GM13976 (cell line): ENCODE measurements around the gene TSHZ2.

Experiments
- DNase-seq: peaks from one replicate; pipeline ENCODE4 v3.0.0; 2012; ENCODE audit warnings: low spot score
- CTCF ChIP-seq: IDR thresholded peaks from 2 replicates; pipeline ENCODE4 v1.5.1; 2012; ENCODE audit warnings: borderline replicate concordance, mild to moderate bottlenecking; ENCODE audit not compliant: insufficient read depth; ENCODE audit errors: extremely low read depth, missing control alignments, control extremely low read depth
- in situ Hi-C: fragments of 300-500 bp; cut with MboI; formaldehyde crosslinking; loops from one replicate; pipeline ENCODE4 v1.12.0; 2022; ENCODE audit warnings: low sequenced_read_pairs, mixed read lengths, inconsistent platforms; ENCODE audit not compliant: unreplicated experiment

TSHZ2 gene

GRCh38 chr20:53260591-53260990 lies 288.4 kb downstream of the TSHZ2 start:
- in situ Hi-C loops: no loop called here
- DNase-seq: no peak
- TF ChIP-seq CTCF: no peak

- in situ Hi-C loops: no loop called here
- no peak for TF ChIP-seq CTCF
- no peak for DNase-seq
Measured at GRCh38 chr20:53262365-53262764, 290.2 kb downstream of the TSHZ2 start.

GRCh38 chr20:53263554-53264438 lies 291.6 kb downstream of the TSHZ2 start:
- in situ Hi-C loops: no loop called here
- TF ChIP-seq CTCF: no peak
- no peak for DNase-seq

GRCh38 chr20:53264604-53265003 lies 292.4 kb downstream of the TSHZ2 start:
- no peak for TF ChIP-seq CTCF
- in situ Hi-C loops: no loop called here

GRCh38 chr20:53265304-53265875 lies 293.2 kb downstream of the TSHZ2 start:
- no peak for DNase-seq
- in situ Hi-C loops: no loop called here
- no peak for TF ChIP-seq CTCF

More at GRCh38 chr20:53264604-53265003, 292.4 kb downstream of the TSHZ2 start:
- no peak for DNase-seq

- in situ Hi-C loops: no loop called here
- TF ChIP-seq CTCF: no peak
- DNase-seq: no peak
Measured at GRCh38 chr20:53269380-53269779, 297.2 kb downstream of the TSHZ2 start.
